Measurements from ENCODE around the gene PPP1R7. TPM values are rescaled to one million over a fixed set of nuclear protein-coding genes. Genes with fewer than 3 reads are reported as not detected.

Gene PPP1R7
- total RNA-seq, 1 experiment from 2014 or later = 39.5 TPM

DNA sequence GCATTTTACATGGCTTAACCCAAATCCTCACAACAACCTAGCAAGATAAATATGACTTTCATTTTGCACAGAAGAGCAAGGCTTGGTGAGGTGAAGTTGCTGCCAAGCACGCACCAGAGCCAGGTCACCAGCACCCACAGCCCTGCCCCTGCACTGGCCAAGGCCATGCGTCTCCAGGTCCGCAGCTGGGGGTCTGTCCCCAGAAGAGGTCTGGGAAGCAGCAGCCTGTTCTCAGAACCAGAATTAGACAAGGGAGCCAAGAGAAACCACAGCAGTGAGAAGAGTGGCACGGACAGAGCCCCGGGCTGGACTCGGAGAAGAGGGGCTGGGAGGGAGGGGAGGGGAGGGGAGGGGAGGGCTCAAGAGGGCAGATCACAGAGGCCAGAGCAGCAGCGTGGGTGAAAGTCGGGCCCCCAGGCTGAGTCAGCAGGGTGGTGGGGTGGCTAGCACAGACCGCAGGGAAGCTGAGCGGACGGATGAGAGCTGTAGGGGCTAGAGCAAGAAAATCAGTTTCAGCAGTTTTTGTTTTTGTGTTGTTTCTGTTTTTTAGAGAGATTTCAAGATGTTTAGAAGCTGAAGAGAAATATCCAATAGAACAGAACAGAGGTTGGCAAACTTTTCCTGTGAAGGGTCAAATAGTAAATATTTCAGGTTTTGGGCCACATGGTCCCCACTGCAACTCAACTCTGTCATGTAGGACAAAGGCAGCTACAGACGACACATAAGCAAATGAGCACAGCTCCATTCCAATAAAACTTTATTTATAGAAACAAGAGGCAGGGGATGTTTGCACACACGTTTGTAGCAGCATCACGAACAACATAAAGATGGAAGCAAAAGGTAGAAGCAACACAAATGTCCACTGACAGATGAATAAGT is 40.8 kb upstream of the PPP1R7 start:
- no peaks in the 10 kb centered on the region for H3K9me3 ChIP-seq (ENCODE audit: low read length)
- no peak overlapping the region for H3K4me3 ChIP-seq (ENCODE audit: low read length)
- peak overlapping the region; percentile 31; the same call in 1 of the 2 replicates for H2AFZ ChIP-seq (ENCODE audit: low read length)
- peaks cover 35% of the 10 kb centered on the region for H3K4me1 ChIP-seq (ENCODE audit: low read length)
- no peaks in the 10 kb centered on the region for H4K20me1 ChIP-seq (ENCODE audit: insufficient read depth, low read depth, low read length)
- no peaks in the 10 kb centered on the region; the same call in 1 of the 2 replicates for H3K36me3 ChIP-seq (ENCODE audit: insufficient read depth, low read length)
- peak overlapping the region; percentile 64 for H3K9ac ChIP-seq (ENCODE audit: low read length)
- H3K79me2 ChIP-seq (ENCODE audit: low read length) = no peaks in the 10 kb centered on the region
- H3K4me2 ChIP-seq (ENCODE audit: low read depth, low read length, poor library complexity, severe bottlenecking) = peak overlapping the region; percentile 54
- no peak for DNase-seq
- H3K9me2 ChIP-seq (replicated peaks; ENCODE audit: insufficient read depth, low read length) = no peaks in the 10 kb centered on the region
- H3K27ac ChIP-seq (ENCODE audit: low read length) = peak overlapping the region; percentile 82
- no peaks in the 10 kb centered on the region for H3K27me3 ChIP-seq (ENCODE audit: low read length)

- Histone ChIP-seq H3K9ac (ENCODE audit: low read length) (peak overlapping the region; percentile 64), H3K27ac (ENCODE audit: low read length) (peak overlapping the region; percentile 82), H2AFZ (ENCODE audit: low read length) (peak overlapping the region; percentile 31), H4K20me1 (ENCODE audit: insufficient read depth, low read depth, low read length) (no peaks in the 10 kb centered on the region), H3K9me3 (ENCODE audit: low read length) (no peaks in the 10 kb centered on the region), H3K27me3 (ENCODE audit: low read length) (no peaks in the 10 kb centered on the region), H3K4me1 (ENCODE audit: low read length) (peaks cover 35% of the 10 kb centered on the region), H3K9me2 (replicated peaks; ENCODE audit: insufficient read depth, low read length) (no peaks in the 10 kb centered on the region), H3K4me2 (ENCODE audit: low read depth, low read length, poor library complexity, severe bottlenecking) (peak overlapping the region; percentile 54), H3K79me2 (ENCODE audit: low read length) (no peaks in the 10 kb centered on the region), H3K4me3 (ENCODE audit: low read length) (peak overlapping the region; percentile 27; the same call in 1 of the 2 replicates), H3K36me3 (ENCODE audit: insufficient read depth, low read length) (peaks cover 3% of the 10 kb centered on the region; the same call in 1 of the 2 replicates)
- peak; percentile 63 for DNase-seq
Observed at GRCh38 chr2:241110089-241110606, 40.1 kb upstream of the PPP1R7 start.

DNA sequence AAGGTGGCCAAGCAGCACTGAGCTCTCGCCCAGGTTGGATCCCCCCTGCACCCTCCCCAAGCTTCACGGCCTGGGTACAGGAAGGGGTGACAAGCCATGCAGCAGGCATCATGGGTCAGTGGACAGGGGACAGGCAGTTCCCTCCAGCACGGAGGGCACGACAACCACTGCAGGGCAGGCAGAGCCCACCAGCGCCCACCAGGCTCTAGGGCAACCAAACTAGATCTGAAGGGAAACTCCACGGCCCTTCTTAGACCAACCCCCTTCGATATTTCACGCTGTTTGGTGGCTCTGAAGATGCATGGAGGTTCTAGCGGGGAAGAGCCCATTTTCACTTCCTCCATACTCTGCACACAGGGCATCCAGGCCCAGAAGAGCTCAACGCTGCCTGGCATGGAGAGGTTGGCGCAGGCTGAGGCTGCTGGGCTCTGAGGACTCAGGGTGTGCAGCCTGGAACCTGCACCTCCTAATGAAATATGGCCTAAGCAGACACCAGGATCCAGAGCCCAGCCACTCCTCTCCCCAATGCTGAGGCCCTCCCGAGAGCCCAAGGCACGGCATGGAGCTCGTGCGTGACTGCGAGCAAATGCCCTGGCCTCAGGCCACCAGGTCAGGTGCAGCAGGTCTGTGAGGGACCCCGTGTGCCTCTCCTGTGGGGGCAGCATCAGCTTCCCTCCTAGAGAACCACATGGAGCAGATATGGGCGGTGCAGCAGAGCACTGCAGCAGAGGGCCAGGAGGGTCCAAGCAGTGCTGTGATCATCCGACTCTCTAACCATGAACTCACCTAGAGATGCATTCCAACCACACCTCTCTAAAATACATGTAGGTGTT is 39.4 kb upstream of the PPP1R7 start:
- Histone ChIP-seq H3K36me3 (ENCODE audit: insufficient read depth, low read length) (peaks cover 3% of the 10 kb centered on the region; the same call in 1 of the 2 replicates), H3K4me1 (ENCODE audit: low read length) (peaks cover 31% of the 10 kb centered on the region), H2AFZ (ENCODE audit: low read length) (peak overlapping the region; percentile 31), H3K9me2 (replicated peaks; ENCODE audit: insufficient read depth, low read length) (no peaks in the 10 kb centered on the region), H3K4me2 (ENCODE audit: low read depth, low read length, poor library complexity, severe bottlenecking) (peak overlapping the region; percentile 54), H3K4me3 (ENCODE audit: low read length) (peak overlapping the region; percentile 27; the same call in 1 of the 2 replicates), H4K20me1 (ENCODE audit: insufficient read depth, low read depth, low read length) (no peaks in the 10 kb centered on the region), H3K79me2 (ENCODE audit: low read length) (no peaks in the 10 kb centered on the region), H3K9me3 (ENCODE audit: low read length) (no peaks in the 10 kb centered on the region), H3K27me3 (ENCODE audit: low read length) (no peaks in the 10 kb centered on the region), H3K27ac (ENCODE audit: low read length) (peak overlapping the region; percentile 82), H3K9ac (ENCODE audit: low read length) (peak overlapping the region; percentile 64)
- DNase-seq = peak; percentile 69

- Histone ChIP-seq H3K4me3 (ENCODE audit: low read length) (peak overlapping the region; percentile 27; the same call in 1 of the 2 replicates), H2AFZ (ENCODE audit: low read length) (peak overlapping the region; percentile 31; the same call in 1 of the 2 replicates), H3K4me2 (ENCODE audit: low read depth, low read length, poor library complexity, severe bottlenecking) (peak overlapping the region; percentile 54), H3K9me2 (replicated peaks; ENCODE audit: insufficient read depth, low read length) (no peaks in the 10 kb centered on the region), H3K4me1 (ENCODE audit: low read length) (peaks cover 27% of the 10 kb centered on the region), H3K36me3 (ENCODE audit: insufficient read depth, low read length) (peaks cover 7% of the 10 kb centered on the region; the same call in 1 of the 2 replicates), H3K9ac (ENCODE audit: low read length) (peak overlapping the region; percentile 64), H3K27me3 (ENCODE audit: low read length) (no peaks in the 10 kb centered on the region), H4K20me1 (ENCODE audit: insufficient read depth, low read depth, low read length) (no peaks in the 10 kb centered on the region), H3K9me3 (ENCODE audit: low read length) (no peaks in the 10 kb centered on the region), H3K27ac (ENCODE audit: low read length) (peak overlapping the region; percentile 82), H3K79me2 (ENCODE audit: low read length) (no peaks in the 10 kb centered on the region)
- DNase-seq = no peak
Observed at GRCh38 chr2:241111440-241111805, 38.8 kb upstream of the PPP1R7 start.

DNA sequence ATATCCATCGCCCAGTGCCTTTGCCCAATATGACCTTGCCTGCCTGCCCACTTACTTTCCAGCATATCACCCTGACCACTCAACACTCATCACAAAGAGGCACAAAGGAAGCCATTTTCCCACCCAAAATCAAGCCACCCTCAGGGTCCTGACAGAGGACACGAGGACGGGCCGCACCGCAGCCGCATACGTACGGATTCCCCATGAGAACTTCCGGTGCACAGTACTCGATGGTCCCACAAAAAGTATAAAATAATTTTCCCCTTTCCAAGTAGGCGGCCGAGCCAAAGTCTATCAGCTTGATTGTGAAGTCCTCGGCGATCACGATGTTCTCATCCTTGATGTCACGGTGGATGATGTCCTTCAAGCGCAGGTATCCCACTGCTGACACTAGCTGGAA is 38.2 kb upstream of the PPP1R7 start:
- Histone ChIP-seq H3K27me3 (ENCODE audit: low read length) (no peaks in the 10 kb centered on the region), H3K9ac (ENCODE audit: low read length) (no peak overlapping the region), H3K9me3 (ENCODE audit: low read length) (no peaks in the 10 kb centered on the region), H2AFZ (ENCODE audit: low read length) (no peak overlapping the region), H3K79me2 (ENCODE audit: low read length) (no peaks in the 10 kb centered on the region), H4K20me1 (ENCODE audit: insufficient read depth, low read depth, low read length) (no peaks in the 10 kb centered on the region), H3K4me1 (ENCODE audit: low read length) (peaks cover 27% of the 10 kb centered on the region), H3K9me2 (replicated peaks; ENCODE audit: insufficient read depth, low read length) (no peaks in the 10 kb centered on the region), H3K4me3 (ENCODE audit: low read length) (no peak overlapping the region), H3K36me3 (ENCODE audit: insufficient read depth, low read length) (peaks cover 8% of the 10 kb centered on the region; the same call in 1 of the 2 replicates), H3K4me2 (ENCODE audit: low read depth, low read length, poor library complexity, severe bottlenecking) (no peak overlapping the region), H3K27ac (ENCODE audit: low read length) (peak overlapping the region; percentile 82; the same call in 1 of the 2 replicates)
- no peak for DNase-seq

DNA sequence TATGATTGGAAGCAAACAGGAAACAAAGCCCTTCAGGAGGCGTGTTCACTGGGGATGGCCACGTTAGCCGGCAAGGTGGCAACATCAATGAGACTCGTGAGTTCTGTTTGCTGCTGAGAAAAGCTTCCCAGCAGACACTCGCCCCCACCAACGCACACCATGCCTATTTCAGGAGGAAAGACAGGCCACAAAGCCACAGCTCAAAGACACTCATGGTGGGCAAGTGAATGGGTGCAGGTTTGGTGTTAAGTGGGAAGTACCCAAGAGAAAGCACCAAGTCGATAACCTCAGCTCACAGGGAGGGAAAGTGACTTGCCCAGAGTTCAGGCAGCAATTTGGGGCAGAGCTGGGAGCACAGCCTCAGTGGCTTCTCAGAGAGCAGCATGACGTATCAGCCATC is 37.7 kb upstream of the PPP1R7 start:
- Histone ChIP-seq H3K4me2 (ENCODE audit: low read depth, low read length, poor library complexity, severe bottlenecking) (no peak overlapping the region), H3K4me3 (ENCODE audit: low read length) (no peak overlapping the region), H3K79me2 (ENCODE audit: low read length) (no peaks in the 10 kb centered on the region), H3K9ac (ENCODE audit: low read length) (no peak overlapping the region), H3K4me1 (ENCODE audit: low read length) (peaks cover 27% of the 10 kb centered on the region), H3K36me3 (ENCODE audit: insufficient read depth, low read length) (peaks cover 8% of the 10 kb centered on the region; the same call in 1 of the 2 replicates), H3K9me2 (replicated peaks; ENCODE audit: insufficient read depth, low read length) (no peaks in the 10 kb centered on the region), H3K27ac (ENCODE audit: low read length) (no peak overlapping the region), H4K20me1 (ENCODE audit: insufficient read depth, low read depth, low read length) (no peaks in the 10 kb centered on the region), H3K27me3 (ENCODE audit: low read length) (no peaks in the 10 kb centered on the region), H2AFZ (ENCODE audit: low read length) (no peak overlapping the region), H3K9me3 (ENCODE audit: low read length) (no peaks in the 10 kb centered on the region)
- DNase-seq = no peak

- Histone ChIP-seq H3K27ac (ENCODE audit: low read length) (no peak overlapping the region), H3K79me2 (ENCODE audit: low read length) (no peaks in the 10 kb centered on the region), H3K36me3 (ENCODE audit: insufficient read depth, low read length) (peaks cover 8% of the 10 kb centered on the region; the same call in 1 of the 2 replicates), H3K4me3 (ENCODE audit: low read length) (no peak overlapping the region), H3K4me1 (ENCODE audit: low read length) (peaks cover 24% of the 10 kb centered on the region), H3K9me2 (replicated peaks; ENCODE audit: insufficient read depth, low read length) (no peaks in the 10 kb centered on the region), H3K27me3 (ENCODE audit: low read length) (no peaks in the 10 kb centered on the region), H4K20me1 (ENCODE audit: insufficient read depth, low read depth, low read length) (no peaks in the 10 kb centered on the region), H3K9ac (ENCODE audit: low read length) (no peak overlapping the region), H2AFZ (ENCODE audit: low read length) (no peak overlapping the region), H3K4me2 (ENCODE audit: low read depth, low read length, poor library complexity, severe bottlenecking) (no peak overlapping the region), H3K9me3 (ENCODE audit: low read length) (no peaks in the 10 kb centered on the region)
- no peak for DNase-seq
Observed at GRCh38 chr2:241114836-241115235, 35.4 kb upstream of the PPP1R7 start.

All from Karpas-422 (cell line).